Tibial artery (tissue), 4 donors: Measurements from ENCODE around the gene TUBB4B.
A peak's percentile ranks its signal among the peaks of the same experiment; 100 is the strongest.
"Not testable (repeated sequence)": the region's sequence is repeated elsewhere in the genome, so short reads cannot be mapped to it uniquely, and the experiment has no call there.

ENCODE experiments used
- DNase-seq, 2 donors: peaks; one replicate each; pipeline ENCODE4 v3.0.0-alpha.2; 2019
- H3K27ac ChIP-seq, 2 donors: fragments of 200-600 bp; sonication (generic) in 1 of 2; 1 replicate in 1 of 2; 2 replicates in 1 of 2; pipeline ENCODE4 v1.5.1; 2018 to 2019; ENCODE audit warnings: mild to moderate bottlenecking in 1 of 2
- H3K27me3 ChIP-seq, 2 donors: fragments of 200-600 bp; sonication (generic) in 1 of 2; one replicate each; pipeline versions ENCODE4 v1.5.1 to v1.6.0; 2016 to 2019
- H3K36me3 ChIP-seq, 3 donors: fragments of 200-600 bp; sonication (generic) in 2 of 3; one replicate each; pipeline ENCODE4 v1.5.1; 2016 to 2019; ENCODE audit warnings: mild to moderate bottlenecking in 2 of 3
- H3K4me1 ChIP-seq, 4 donors: fragments of 200-600 bp; sonication (generic) in 2 of 4; 1 replicate in 3 of 4; 2 replicates in 1 of 4; pipeline ENCODE4 v1.5.1; 2016 to 2019
- H3K4me3 ChIP-seq, 2 donors: fragments of 200-600 bp; sonication (generic) in 1 of 2; 1 replicate in 1 of 2; 2 replicates in 1 of 2; pipeline ENCODE4 v1.5.1; 2018 to 2019; ENCODE audit warnings: mild to moderate bottlenecking in 2 of 2
- H3K9me3 ChIP-seq, 3 donors: fragments of 200-600 bp; sonication (generic) in 1 of 3; one replicate each; pipeline ENCODE4 v1.5.1; 2016 to 2019
- CTCF ChIP-seq, 2 experiments: fragments of 200-600 bp in 1 of 2; fragments of 450-650 bp in 1 of 2; IDR thresholded peaks; one replicate each; pipeline ENCODE4 v1.5.1; 2017 to 2019; ENCODE audit warnings: antibody characterized with exemption in 2 of 2, mild to moderate bottlenecking in 1 of 2, moderate library complexity in 1 of 2
- intact Hi-C: fragments of 100-400 bp; cut with DNase I; formaldehyde crosslinking; loops from one replicate; pipeline ENCODE4 v1.15.0; 2023; ENCODE audit warnings: low total_unique reads

TUBB4B gene

GRCh38 chr9:137241490-137242268, 592 bp downstream of the TUBB4B start:
- H3K27ac ChIP-seq: peak overlapping the region; percentile 90 to 91
- no peaks in the 10 kb centered on the region for H3K9me3 ChIP-seq
- TF ChIP-seq CTCF (IDR thresholded peaks at IDR 0.05): no peak
- H3K36me3 ChIP-seq: peaks cover 8 to 23% (median 21%) of the 10 kb centered on the region in 3 donors
- peaks cover 0 to 50% (median 27%) of the 10 kb centered on the region in 4 donors for H3K4me1 ChIP-seq
- peak; percentile 61 to 85 for DNase-seq
- H3K4me3 ChIP-seq: peak overlapping the region; percentile 77 to 82
- H3K27me3 ChIP-seq: no peaks in the 10 kb centered on the region
- intact Hi-C loops: no loop called here

GRCh38 chr9:137242269-137243203, 1.4 kb downstream of the TUBB4B start:
- TF ChIP-seq CTCF (IDR thresholded peaks at IDR 0.05): no peak
- Histone ChIP-seq H3K4me3 (peak overlapping the region; percentile 77 to 82), H3K4me1 (peaks cover 0 to 41% (median 25%) of the 10 kb centered on the region in 4 donors), H3K36me3 (peaks cover 8 to 23% (median 21%) of the 10 kb centered on the region in 3 donors), H3K9me3 (no peaks in the 10 kb centered on the region), H3K27me3 (no peaks in the 10 kb centered on the region), H3K27ac (peak overlapping the region; percentile 90 to 91)
- intact Hi-C loops: no loop called here
- no peak for DNase-seq

DNA sequence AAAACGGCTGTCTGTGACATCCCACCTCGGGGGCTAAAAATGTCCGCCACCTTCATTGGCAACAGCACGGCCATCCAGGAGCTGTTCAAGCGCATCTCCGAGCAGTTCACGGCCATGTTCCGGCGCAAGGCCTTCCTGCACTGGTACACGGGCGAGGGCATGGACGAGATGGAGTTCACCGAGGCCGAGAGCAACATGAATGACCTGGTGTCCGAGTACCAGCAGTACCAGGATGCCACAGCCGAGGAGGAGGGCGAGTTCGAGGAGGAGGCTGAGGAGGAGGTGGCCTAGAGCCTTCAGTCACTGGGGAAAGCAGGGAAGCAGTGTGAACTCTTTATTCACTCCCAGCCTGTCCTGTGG, 2.2 kb downstream of the TUBB4B start:
- Histone ChIP-seq H3K36me3 (peaks cover 8 to 23% (median 21%) of the 10 kb centered on the region in 3 donors), H3K4me1 (peaks cover 0 to 35% (median 25%) of the 10 kb centered on the region in 4 donors)
- H3K4me3 ChIP-seq, intact Hi-C loops, H3K27me3 ChIP-seq, H3K9me3 ChIP-seq, DNase-seq, H3K27ac ChIP-seq: not testable (repeated sequence)

GRCh38 chr9:137243626-137244485, 2.8 kb downstream of the TUBB4B start:
- TF ChIP-seq CTCF (IDR thresholded peaks at IDR 0.05): no peak
- no peak for DNase-seq
- intact Hi-C loops: no loop called here
- no peaks in the 10 kb centered on the region for H3K9me3 ChIP-seq
- peaks cover 0 to 31% (median 24%) of the 10 kb centered on the region in 4 donors for H3K4me1 ChIP-seq
- no peak overlapping the region for H3K27ac ChIP-seq
- H3K4me3 ChIP-seq: no peak overlapping the region
- peaks cover 0 to 2% of the 10 kb centered on the region in 2 donors for H3K27me3 ChIP-seq
- peaks cover 8 to 23% (median 21%) of the 10 kb centered on the region in 3 donors for H3K36me3 ChIP-seq

DNA sequence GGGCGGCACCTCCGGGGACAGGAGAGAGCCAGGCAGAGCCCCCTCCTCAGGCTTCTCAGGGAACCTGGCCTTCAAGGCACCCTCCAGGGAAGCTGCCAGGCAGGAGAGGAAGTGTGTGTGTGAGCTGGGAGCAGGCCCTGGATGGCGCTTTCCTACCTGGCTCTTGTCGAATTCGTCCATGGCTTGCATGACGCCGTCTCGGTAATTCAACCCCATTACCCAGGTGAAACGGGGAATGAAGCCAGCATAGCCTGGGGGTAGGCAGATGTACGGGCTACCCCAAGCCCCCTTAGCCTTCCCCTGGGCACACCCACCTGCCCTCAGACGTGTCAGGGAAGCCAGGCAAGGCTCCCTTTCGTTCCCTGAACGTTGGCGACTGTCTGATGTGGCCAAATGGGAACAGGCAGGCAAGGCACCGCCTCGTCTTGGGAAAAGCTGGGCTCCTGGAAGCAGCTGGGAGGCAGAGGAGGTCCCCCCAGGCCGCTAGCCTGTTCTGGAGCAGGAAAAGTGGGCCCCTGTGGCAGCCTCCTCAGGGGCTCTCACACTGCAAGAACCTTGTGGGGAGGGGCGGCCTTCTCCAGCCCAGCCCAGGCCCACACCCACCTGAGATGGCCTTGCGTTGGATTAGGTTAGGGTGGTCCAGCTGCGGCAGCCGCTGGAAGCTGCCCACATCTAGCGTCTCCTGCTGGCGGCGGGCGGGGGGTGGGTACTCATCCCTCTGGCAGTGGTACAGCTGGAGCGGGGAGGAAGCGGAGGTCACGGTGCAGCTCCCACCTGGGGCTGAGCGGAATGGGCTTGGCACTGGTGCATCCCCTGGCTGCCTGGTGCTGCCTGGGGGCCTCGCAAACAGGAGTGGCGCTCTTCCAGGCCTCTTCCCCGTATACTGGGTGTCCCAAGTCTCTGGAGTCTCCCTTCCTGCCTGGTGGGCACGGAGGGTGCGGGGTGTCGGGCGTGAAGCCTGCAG, 3.7 kb downstream of the TUBB4B start:
- no peak overlapping the region for H3K4me3 ChIP-seq
- no peak overlapping the region for H3K27ac ChIP-seq
- peaks cover 0 to 28% (median 21%) of the 10 kb centered on the region in 4 donors for H3K4me1 ChIP-seq
- no peak for DNase-seq
- intact Hi-C loops: no loop called here
- H3K36me3 ChIP-seq: peaks cover 8 to 23% (median 21%) of the 10 kb centered on the region in 3 donors
- no peak for TF ChIP-seq CTCF (IDR thresholded peaks at IDR 0.05)
- H3K9me3 ChIP-seq: no peaks in the 10 kb centered on the region
- peaks cover 0 to 5% of the 10 kb centered on the region in 2 donors for H3K27me3 ChIP-seq
